SU-DHL-6 (cell line): ENCODE data around the gene CNTFR.

Experiments used
- H2AFZ ChIP-seq: fragments of 200-600 bp; sonication (generic); 2 replicates; pipeline ENCODE4 v1.6.1; 2014; ENCODE audit warnings: low read depth, mild to moderate bottlenecking, moderate library complexity, mixed read lengths, antibody characterized with exemption, low read length; ENCODE audit not compliant: severe bottlenecking
- H3F3A ChIP-seq: fragments of 200-600 bp; shearing (Covaris generic); 2 replicates; pipeline ENCODE4 v1.6.0; 2016; ENCODE audit warnings: antibody characterized with exemption, mild to moderate bottlenecking; ENCODE audit not compliant: insufficient read depth
- H3K27ac ChIP-seq: fragments of 200-600 bp; sonication (generic); 2 replicates; pipeline ENCODE4 v1.5.1; 2016; ENCODE audit warnings: low read depth, mild to moderate bottlenecking, low read length, moderate library complexity, mixed read lengths
- H3K27me3 ChIP-seq: fragments of 200-600 bp; sonication (generic), shearing (Covaris generic); 2 replicates; pipeline ENCODE4 v1.6.0; 2014; ENCODE audit warnings: mild to moderate bottlenecking, low read length
- H3K36me3 ChIP-seq: fragments of 200-600 bp; sonication (generic); 2 replicates; pipeline ENCODE4 v1.6.1; 2014; ENCODE audit warnings: mild to moderate bottlenecking, low read length, mixed read lengths
- H3K4me2 ChIP-seq: fragments of 300-600, 200-600 bp; shearing (Covaris generic), sonication (generic); 2 replicates; pipeline ENCODE4 v1.6.0; 2014; ENCODE audit warnings: low read length, low read depth, mild to moderate bottlenecking; ENCODE audit not compliant: poor library complexity, severe bottlenecking
- H3K4me3 ChIP-seq: fragments of 200-600 bp; sonication (generic); 2 replicates; pipeline ENCODE4 v1.5.1; 2014; ENCODE audit warnings: antibody characterized with exemption, low read length, mild to moderate bottlenecking, mixed read lengths; ENCODE audit not compliant: insufficient read depth, poor library complexity, severe bottlenecking
- H3K79me2 ChIP-seq: fragments of 200-600 bp; sonication (generic); 2 replicates; pipeline ENCODE4 v1.6.1; 2014; ENCODE audit warnings: mild to moderate bottlenecking, low read length, moderate library complexity; ENCODE audit not compliant: insufficient read depth
- H3K9ac ChIP-seq: fragments of 200-600 bp; sonication (generic); 2 replicates; pipeline ENCODE4 v1.7.0; 2014; ENCODE audit warnings: mild to moderate bottlenecking, low read length
- H3K9me2 ChIP-seq: fragments of 200-600 bp; sonication (generic); replicated peaks from 2 replicates; pipeline ENCODE4 v1.6.1; 2014; ENCODE audit warnings: low read length; ENCODE audit not compliant: insufficient read depth
- H3K9me3 ChIP-seq: fragments of 200-600 bp; sonication (generic); 2 replicates; pipeline ENCODE4 v1.6.1; 2014; ENCODE audit warnings: low read length, mixed read lengths; ENCODE audit not compliant: insufficient read depth
- H4K20me1 ChIP-seq: fragments of 200-600 bp; sonication (generic); 2 replicates; pipeline ENCODE4 v1.6.1; 2014; ENCODE audit warnings: low read depth, mild to moderate bottlenecking, antibody characterized with exemption, low read length, moderate library complexity, mixed read lengths
- CTCF ChIP-seq: fragments of 200-600 bp; sonication (generic); IDR thresholded peaks from one replicate; pipeline ENCODE4 v1.5.1; 2017; ENCODE audit warnings: antibody characterized with exemption, mild to moderate bottlenecking, low read length, moderate library complexity; ENCODE audit not compliant: insufficient read depth, poor library complexity, severe bottlenecking
- EZH2phosphoT487 ChIP-seq: fragments of 200-600 bp; sonication (generic), shearing (Covaris generic); conservative IDR thresholded peaks from 2 replicates; pipeline ENCODE4 v1.6.1; 2018; ENCODE audit warnings: mild to moderate bottlenecking, antibody characterized with exemption, low read length, moderate library complexity, mixed read lengths

Gene CNTFR

GRCh38 chr9:34558919-34559623, 30.5 kb downstream of the CNTFR start:
- Histone ChIP-seq H2AFZ (no peak overlapping the region), H3K4me2 (no peak overlapping the region)
- no peak for TF ChIP-seq EZH2phosphoT487
- TF ChIP-seq CTCF: no peak

GRCh38 chr9:34558364-34558763, 31.2 kb downstream of the CNTFR start:
- H3K27me3 ChIP-seq: no peaks in the 10 kb centered on the region
- H3K9ac ChIP-seq: no peak overlapping the region
- H3K9me3 ChIP-seq: no peaks in the 10 kb centered on the region
- H3K36me3 ChIP-seq: no peaks in the 10 kb centered on the region
- no peak overlapping the region for H3K4me3 ChIP-seq
- H2AFZ ChIP-seq: no peak overlapping the region
- H3K9me2 ChIP-seq: no peaks in the 10 kb centered on the region
- H4K20me1 ChIP-seq: no peaks in the 10 kb centered on the region
- no peak overlapping the region for H3K27ac ChIP-seq
- no peaks in the 10 kb centered on the region for H3K79me2 ChIP-seq
- H3K4me2 ChIP-seq: no peak overlapping the region
- TF ChIP-seq EZH2phosphoT487 (no peak), CTCF (no peak)
- H3F3A ChIP-seq: no peaks in the 10 kb centered on the region

More at GRCh38 chr9:34558919-34559623, 30.5 kb downstream of the CNTFR start:
- Histone ChIP-seq H3K4me3 (no peak overlapping the region), H3F3A (no peaks in the 10 kb centered on the region), H4K20me1 (no peaks in the 10 kb centered on the region), H3K27ac (no peak overlapping the region), H3K79me2 (no peaks in the 10 kb centered on the region), H3K36me3 (no peaks in the 10 kb centered on the region), H3K9me2 (no peaks in the 10 kb centered on the region), H3K9ac (no peak overlapping the region), H3K27me3 (no peaks in the 10 kb centered on the region), H3K9me3 (no peaks in the 10 kb centered on the region)

- no peak overlapping the region for H2AFZ ChIP-seq
- TF ChIP-seq EZH2phosphoT487: no peak
- TF ChIP-seq CTCF: no peak
Measured at GRCh38 chr9:34557426-34558321, 31.9 kb downstream of the CNTFR start.

More at GRCh38 chr9:34557426-34558321, 31.9 kb downstream of the CNTFR start:
- Histone ChIP-seq H3K27ac (no peak overlapping the region), H3K9me2 (no peaks in the 10 kb centered on the region), H3K4me3 (no peak overlapping the region), H3K9me3 (no peaks in the 10 kb centered on the region), H3K4me2 (no peak overlapping the region), H3K9ac (no peak overlapping the region), H3F3A (no peaks in the 10 kb centered on the region), H4K20me1 (no peaks in the 10 kb centered on the region), H3K79me2 (no peaks in the 10 kb centered on the region), H3K36me3 (no peaks in the 10 kb centered on the region), H3K27me3 (no peaks in the 10 kb centered on the region)
